AG20443 (cell line): ENCODE measurements around the gene ARSD.
"Not testable (repeated sequence)": the region's sequence is repeated elsewhere in the genome, so short reads cannot be mapped to it uniquely, and the experiment has no call there.

Source experiments
- DNase-seq: peaks from one replicate; pipeline ENCODE4 v3.0.0; 2012; ENCODE audit warnings: low spot score, mixed read lengths

ARSD gene, protein sequence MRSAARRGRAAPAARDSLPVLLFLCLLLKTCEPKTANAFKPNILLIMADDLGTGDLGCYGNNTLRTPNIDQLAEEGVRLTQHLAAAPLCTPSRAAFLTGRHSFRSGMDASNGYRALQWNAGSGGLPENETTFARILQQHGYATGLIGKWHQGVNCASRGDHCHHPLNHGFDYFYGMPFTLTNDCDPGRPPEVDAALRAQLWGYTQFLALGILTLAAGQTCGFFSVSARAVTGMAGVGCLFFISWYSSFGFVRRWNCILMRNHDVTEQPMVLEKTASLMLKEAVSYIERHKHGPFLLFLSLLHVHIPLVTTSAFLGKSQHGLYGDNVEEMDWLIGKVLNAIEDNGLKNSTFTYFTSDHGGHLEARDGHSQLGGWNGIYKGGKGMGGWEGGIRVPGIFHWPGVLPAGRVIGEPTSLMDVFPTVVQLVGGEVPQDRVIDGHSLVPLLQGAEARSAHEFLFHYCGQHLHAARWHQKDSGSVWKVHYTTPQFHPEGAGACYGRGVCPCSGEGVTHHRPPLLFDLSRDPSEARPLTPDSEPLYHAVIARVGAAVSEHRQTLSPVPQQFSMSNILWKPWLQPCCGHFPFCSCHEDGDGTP

DNA sequence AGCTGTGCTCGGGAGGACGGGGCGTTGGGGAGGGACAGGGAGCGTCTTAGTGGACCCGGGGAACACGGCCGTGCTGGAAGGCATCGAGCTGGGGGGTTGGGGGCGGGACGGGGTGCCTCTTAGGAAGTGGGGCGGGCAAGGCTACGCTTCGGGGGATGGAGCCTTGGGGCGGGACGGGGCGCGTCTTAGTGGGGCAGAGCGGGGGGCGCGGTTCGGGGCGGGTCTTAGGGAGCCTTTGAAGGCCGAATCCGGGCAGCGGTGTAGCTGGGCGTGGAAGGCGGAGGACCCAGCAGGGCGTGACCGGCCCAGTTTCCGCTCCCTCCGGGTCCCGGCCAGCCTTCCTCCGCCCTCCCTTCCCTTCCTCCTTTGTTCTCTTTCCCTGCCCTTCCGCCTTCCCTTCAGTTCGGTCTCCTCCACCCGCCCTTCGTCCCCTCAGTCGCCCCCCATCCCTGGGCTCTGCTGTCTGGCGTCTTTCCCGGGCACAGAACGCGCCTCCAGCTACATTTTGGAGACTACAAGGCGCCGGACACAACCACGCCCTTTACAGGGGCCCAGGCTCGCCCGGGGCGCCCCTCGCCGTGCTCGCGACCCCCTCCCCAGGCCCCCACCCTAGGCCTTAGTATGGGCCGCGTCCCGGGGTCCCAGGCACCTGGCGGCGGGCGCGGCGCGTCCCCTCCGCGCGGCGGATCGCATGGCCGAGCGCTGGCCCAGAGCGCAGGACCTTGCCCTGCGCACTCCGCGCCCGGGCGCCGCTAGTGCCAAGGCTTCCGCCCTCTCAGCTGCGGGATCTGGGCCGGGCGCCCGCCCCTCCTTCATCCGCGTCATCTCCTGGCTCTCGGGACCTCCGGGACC lies at the start of gene ARSD:
TSS of gene ARSD (minus strand) at position 757 of the 852 bp plus-strand sequence. CDS start at position 693, 64 bp downstream.
- peak; percentile 89 for DNase-seq

DNA sequence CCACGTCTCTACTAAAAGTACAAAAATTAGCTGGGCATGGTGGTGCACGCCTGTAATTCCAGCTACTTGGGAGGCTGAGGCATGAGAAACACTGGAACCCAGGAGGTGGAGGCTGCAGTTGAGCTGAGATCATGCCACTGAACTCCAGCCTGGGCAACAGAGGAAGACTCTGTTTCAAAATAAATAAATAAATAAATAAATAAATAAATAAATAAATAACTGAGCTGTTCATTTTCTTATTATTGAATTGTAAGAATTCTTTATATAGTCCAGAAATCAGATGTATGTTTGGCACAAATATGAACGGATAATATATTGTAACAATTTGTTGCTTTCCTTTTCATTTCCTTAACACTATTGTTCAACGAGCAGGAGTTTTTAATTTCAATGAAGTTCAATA lies 49.5 kb upstream of the ARSD start:
- DNase-seq = not testable (repeated sequence)

DNA sequence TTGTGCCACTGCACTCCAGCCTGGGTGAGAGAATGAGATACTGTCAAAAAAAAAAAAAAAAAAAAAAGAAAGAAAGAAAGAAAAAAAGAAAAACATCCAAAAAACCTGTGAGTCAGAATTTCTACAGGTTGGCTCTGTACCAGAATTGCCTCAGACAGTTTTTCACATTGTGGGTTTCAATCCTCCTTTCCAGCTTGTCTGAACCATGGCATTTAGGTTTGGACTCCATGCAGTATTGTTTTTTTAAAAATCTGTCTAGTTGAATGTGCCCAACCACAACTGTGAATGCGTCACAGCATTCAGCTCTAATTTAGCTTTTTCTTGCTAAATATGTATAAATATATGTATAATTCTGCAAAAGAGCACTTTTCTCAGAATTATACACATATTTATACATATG lies 45.8 kb upstream of the ARSD start:
- peak; percentile 5 for DNase-seq

DNA sequence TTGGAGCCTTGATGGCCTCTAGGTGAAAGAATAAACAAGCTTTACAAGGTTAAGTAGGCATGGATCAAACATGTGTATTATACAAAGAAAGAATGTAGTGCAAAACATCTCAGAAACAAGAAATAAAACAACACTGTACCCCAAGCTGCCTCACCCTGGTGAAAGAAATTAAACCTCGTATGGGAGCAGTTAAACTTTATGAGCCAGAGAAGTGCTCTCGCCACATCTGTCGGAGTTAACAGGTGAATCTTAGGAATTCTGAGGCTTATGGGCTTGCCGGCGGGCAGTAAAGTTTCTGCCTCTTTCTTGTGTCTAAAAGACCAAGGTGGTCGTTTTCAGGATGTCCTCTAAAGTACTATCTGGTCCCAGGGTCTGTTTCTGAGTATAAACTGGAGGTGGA lies 43.3 kb upstream of the ARSD start:
- DNase-seq = no peak

DNA sequence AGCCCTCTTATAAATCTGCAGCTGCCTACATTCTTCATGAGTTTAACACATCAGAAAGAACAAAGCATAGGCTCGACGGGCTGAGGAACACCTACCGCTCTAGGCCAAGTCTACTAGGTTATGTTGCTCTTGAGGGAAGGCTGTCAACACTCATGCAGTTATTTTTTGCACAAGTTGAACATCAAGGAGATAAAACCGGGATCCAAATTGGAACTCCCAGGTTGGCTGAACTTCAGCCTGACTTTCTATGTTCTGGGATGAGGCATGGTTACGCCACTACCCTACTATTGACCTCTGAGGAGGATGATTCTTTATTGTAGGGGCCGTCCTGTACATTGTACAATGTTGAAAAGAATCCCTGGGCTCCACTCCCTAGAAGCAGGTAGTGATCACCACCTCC lies 39.9 kb upstream of the ARSD start:
- no peak for DNase-seq

DNA sequence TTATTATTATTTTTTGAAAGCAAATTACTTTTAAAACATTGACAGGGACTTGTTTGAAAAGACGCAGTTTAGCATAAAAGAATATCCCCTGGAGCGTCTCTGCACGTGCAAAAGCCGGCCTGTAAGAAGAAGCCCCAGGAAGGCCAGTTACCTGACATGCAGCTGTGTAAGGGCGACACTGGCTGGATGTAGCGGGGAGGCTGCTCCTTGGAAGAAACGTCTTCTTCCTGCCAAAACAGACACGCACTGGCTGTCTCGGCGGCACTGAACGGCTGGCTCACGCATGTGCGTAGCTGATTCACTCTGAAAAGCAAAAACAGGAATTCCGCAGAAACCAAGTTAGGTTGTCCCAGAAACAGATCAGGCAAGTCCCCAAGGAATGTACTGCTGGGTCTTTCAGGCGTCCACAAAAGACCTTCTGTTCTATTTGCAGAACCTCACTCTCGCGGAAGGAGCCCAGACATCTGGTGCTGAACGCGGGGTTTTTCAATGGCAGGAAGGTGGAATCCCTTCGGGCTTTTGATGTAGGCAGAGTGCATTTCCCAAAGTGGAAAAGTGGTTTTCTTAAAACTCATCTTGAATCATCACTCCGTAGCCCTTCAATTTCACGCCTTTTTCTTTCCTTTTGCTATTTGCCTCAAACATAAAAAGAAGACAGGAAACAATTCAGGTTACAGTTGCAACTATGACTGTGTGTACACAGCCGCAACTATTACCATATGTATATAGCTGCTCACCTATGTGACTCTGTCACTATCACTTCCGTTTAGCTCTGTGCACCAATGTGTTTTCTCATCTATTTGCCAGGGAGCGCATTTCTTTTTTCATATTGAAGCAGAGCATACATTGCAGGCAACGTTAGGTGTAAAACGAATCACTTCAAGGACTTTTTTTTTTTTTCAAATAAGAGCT lies 39.1 kb upstream of the ARSD start:
- DNase-seq = peak; percentile 50

DNA sequence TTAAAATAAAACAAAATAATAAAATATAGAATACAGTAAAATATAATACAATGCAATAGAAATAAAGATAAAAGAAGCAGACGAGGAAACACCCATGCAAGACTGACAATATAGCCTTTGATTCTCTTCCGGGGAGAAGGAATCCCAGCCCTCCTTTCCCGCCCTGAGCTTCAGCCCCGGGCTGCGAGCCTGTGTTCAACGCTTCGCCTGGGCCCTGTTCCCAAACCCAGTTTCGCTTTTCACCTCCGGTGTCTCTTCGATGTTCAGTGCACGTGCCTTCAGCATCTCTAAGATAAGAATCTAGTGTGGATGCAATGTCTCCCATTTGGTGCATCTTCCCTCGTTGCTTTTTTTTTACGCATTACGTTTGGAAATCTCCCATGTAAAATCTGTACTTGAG lies 38.4 kb upstream of the ARSD start:
- DNase-seq = no peak

DNA sequence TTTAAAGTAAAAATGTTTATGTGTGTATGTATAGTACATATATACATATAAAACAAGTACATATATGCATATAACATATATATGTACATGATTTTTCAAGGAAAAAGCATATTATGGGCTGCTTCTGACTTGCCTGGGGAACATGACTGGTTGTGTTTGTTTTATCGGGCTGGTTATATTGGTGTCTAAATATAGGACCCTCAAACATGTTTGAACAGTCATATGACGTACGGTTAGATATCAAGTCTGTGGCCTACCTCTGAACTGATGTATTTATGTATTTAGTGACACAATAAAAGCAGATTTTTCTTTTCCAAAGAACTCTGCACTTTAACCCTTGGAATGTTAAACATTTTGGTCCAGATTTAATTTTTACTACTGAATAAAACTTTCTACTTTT lies 37.9 kb upstream of the ARSD start:
- no peak for DNase-seq

DNA sequence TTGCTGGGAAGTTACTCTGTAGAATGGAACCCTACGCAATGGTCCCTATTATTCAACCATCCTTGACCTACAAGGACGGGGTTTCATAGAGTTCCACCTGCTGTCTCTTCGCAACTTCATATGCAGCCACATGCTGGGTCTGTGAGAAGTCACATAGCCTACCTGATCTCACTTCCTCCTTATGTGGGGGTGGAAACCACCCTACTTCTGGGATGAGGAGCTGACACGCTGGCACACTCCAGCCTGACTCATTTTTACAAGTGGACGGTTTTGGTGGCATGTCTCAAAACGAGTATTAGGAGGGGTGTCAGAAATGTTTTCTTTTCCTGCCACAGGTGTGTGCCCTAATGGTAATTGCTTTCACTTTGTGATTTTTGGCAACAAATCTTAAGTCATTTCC lies 36.8 kb upstream of the ARSD start:
- DNase-seq = no peak

DNA sequence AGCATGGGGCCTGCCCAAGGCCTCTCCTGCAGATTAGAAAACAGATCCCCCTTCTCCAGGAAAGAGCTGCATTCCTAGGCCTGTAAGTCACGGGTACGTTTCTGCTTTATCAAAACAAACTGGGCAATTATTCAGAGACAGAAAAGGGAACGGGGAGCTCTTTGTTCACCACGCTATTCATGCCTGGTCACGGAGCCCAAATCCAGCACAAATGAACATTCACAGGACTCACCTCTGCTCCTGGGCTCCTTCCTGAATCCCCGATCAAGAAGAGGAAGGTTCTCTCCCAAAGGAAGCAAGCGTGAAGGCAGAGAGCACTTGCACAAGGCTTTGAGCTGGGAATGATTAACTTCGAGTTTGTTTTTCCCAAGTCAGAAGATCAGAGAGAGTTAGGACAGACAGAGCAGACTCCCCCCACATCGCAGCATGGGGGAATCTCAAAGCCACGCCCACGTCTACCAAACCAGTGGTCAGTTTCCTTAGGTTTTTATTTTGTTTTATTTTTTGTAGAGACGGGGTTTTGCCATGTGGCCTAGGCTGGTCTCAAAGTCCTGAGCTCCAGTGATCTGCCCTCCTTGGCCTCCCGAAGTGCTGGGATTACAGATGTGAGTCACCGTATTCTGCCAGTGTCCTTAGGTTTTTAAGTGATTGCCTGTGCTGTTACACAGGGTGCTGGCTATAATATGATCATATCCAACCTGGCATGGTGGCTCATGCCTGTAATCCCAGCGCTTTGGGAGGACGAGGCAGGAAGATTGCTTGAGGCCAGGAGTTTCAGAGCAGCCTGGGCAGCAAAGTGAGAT lies 35.1 kb upstream of the ARSD start:
- not testable (repeated sequence) for DNase-seq

DNA sequence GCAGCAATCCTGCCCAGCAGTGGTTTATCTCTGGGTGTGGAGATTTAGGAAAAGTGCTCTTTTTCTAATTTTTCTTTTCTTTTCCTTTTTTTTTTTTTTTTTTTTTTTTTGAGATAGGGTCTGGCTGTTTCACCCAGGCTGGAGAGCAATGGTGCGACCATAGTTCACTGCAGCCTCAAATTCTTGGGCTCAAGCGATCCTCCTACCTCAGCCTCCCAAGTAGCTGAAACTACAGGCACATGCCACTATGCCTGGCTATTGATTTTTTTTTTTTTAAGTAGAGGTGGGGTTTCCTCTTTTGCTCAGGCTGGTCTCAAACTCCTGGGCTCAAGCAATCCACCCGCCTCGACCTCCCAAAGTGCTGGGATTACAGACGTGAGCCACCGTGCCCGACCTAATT lies 34.3 kb upstream of the ARSD start:
- not testable (repeated sequence) for DNase-seq

DNA sequence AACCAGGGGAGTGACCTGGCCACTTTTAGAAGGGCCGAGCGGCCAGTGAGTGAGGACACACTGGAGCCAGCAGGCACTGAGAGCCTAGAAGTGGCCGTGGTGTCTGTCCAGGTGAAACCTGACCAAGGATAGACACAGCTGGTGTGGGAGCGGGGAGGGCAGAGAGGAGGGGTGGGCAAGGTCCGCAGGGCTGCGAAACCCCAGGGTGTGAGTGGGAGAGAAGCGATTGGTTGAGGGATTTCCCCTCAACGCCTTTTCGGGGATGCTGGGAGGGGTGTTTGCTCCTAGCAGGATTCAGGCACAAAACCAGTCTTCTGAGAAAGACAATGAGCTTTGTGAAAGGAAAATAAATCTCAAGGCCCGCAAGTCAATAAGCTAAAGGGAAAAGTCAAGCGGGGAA lies 33.2 kb upstream of the ARSD start:
- no peak for DNase-seq

DNA sequence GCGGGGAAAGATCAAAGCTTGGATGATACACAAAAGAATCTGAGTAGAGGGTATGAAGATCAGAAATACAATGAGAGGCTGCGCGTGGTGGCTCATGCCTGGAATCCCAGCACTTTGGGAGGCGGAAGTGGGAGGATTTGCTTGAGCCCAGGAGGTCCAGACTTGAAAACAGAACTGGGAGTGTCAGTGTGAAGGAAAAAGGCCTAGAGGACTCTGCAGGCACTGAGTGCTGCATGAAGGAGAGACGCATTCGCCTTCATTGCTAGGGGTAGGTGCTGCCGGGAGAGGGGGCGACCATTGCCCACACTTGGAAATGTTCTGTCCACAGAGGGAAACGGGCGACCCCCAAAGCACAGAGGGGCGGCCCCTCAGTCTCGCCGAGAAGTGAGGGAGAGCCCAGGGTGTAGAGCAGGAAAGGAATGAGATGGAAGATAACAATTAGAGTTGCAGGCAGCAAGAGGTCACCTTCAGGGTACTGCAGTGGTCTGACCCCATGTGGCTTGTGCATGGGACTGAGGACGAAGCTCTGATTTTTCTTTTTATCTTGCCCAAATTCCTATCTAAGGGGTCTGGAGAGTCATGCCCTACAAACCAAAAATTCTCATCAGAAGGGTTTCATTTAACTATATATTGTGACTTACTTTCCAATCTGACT lies 31.8 kb upstream of the ARSD start:
- no peak for DNase-seq

DNA sequence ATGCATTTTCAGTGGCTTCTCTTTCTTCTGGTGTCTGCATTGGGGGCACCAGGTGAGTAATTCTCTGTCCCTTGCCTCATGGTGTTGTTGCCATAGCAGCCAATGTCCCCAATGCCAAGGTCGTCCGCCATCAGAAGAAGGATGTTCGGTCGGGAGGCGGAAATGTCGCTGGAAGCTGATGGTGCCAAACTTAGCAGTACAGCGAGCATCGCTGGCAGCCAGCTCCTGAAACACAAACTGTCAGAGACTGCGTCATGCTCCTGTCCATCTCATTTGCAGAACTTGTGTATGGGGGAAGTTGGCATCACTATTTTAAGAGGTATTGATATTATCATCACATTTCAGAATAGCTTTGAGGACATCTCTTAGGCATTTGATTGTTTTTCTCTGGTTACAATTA lies 29.1 kb upstream of the ARSD start:
- DNase-seq = no peak

DNA sequence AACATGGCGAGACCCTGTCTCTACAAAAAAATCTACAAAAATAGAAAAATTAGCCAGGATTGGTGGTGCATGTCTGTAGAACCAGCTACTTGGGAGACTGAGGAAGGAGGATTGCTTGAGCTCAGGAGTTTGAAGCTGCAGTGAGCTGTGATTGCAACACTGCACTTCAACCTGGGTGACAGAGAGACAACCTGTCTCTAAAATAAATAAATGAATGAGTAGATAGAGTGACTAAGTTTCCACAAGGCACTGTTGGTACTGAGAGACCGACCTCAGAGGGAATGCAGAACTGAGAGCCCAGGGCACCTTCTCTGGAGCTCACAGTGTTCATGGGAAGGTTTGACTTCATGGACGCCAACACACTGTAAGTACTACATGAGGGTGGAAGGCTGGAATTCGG lies 26.7 kb upstream of the ARSD start:
- DNase-seq = no peak

DNA sequence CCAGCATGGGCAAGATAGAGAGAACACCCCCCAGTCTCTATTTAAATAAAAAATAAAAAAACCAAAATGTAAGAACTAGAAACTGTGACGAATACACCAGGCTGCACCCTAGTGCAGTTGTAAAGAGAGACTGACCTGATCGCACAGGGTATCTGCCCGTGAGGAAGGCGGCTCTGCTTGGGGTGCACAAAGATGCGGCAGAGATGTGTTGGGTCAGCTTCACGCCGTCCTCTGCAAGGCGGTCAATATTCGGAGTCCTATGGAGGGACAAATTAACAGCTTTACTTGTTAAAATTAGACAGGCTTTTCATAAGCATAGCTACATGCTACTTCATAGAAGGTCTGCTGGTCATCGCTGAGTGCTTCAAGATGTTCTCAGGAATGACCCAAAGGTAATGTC lies 26.1 kb upstream of the ARSD start:
- DNase-seq = no peak

DNA sequence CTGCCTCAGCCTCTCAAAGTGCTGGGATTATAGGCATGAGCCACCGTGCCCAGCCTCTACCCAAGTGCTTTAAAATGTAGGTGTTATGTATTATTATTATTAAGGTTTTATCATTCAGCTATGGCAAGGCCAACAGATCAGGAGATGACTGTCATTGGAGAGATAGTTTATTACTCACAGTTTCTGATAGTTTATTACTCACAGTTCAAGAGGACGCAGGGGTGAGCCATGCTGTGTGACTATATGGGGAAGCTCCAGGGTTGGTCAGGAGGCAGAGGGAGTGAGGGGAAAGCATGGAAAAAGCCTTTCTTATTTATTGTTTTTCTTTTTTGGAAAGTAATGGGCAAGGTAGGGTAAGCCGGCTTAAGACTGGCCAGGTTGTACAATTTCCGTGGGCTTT lies 25.4 kb upstream of the ARSD start:
- DNase-seq = no peak

DNA sequence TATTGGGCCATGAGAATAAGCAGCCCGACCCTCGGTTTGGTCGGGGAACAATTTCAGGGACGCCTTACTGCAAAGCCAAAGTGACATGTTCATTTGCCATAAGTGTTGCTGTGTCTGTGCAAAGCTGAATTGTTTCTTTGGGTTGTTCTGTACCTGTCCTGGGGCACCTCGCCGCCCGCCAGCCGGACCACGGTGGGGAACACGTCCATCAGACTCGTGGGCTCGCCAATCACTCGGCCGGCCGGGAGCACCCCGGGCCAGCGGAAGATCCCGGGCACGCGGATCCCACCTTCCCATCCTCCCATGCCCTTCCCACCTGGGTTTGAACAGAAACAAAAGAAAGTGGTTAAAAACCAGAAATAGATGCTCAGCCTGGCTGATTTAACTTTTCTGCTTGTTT lies 8.8 kb upstream of the ARSD start:
- not testable (repeated sequence) for DNase-seq

DNA sequence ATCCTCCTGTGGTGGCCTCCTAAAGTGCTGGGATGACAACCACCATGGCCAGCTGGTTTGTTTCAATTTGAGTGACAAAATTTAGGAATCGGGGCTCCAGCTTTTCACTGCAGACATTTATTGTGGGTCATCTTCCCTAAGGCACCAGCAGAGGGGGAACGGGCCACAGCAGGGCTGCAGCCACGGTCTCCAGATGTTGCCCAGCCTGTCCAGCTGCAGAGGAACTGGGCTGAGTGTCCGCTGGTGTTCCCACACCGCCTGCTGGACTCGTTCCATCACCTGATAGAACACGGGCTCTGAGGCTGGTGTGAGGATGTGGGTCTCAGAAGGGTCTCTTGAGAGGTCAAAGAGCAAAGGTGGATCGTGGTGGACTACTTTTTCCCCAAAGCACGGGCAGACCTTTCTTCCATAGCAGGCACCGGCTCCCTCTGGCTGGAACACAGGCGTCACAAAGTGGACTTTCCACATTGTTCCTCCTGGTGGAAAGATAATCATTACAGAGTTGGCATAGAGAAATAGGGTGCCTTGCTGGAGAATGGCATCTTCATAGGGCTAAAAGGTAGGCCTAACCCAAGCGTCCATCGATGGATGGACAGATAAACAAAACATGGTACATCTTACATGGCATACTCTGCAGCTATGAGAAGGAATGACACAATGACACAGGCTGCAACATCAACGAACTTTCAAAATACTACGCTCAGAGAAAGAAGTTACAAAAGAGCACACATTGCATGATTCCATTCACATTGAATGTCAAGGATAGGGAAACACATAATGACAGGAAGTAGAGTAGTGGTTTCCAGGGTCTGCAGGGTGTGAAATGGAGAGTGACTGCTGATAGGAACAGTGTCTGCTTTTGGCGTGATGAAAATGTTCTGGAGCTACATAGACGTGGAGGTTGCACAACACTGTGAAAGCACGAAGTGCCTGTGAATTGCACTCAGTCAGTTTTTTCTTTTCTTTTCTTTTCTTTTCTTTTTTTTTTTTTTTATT lies 5.9 kb upstream of the ARSD start:
- no peak for DNase-seq
